GM12801 (cell line): Measurements from ENCODE around the gene ALPL.

ENCODE experiments used
- CTCF ChIP-seq: IDR thresholded peaks from one replicate; pipeline ENCODE4 v1.5.1; 2011; ENCODE audit warnings: control low read depth; ENCODE audit not compliant: insufficient read length; ENCODE audit errors: extremely low read depth

Gene ALPL

GRCh38 chr1:21577933-21578332 lies 68.7 kb downstream of the ALPL start:
- no peak for TF ChIP-seq CTCF

GRCh38 chr1:21579791-21580190 lies 70.6 kb downstream of the ALPL start:
- no peak for TF ChIP-seq CTCF

GRCh38 chr1:21584096-21584495 lies 74.9 kb downstream of the ALPL start:
- no peak for TF ChIP-seq CTCF

- no peak for TF ChIP-seq CTCF
Observed at GRCh38 chr1:21585037-21585436, 75.8 kb downstream of the ALPL start.

- TF ChIP-seq CTCF = no peak
Observed at GRCh38 chr1:21586222-21586621, 77.0 kb downstream of the ALPL start.

- TF ChIP-seq CTCF = no peak
Observed at GRCh38 chr1:21586846-21587601, 77.8 kb downstream of the ALPL start.

GRCh38 chr1:21587602-21587953 lies 78.4 kb downstream of the ALPL start:
- no peak for TF ChIP-seq CTCF

GRCh38 chr1:21589618-21590017 lies 80.4 kb downstream of the ALPL start:
- TF ChIP-seq CTCF = no peak
